Lower leg skin (tissue), 4 donors: Measurements from ENCODE around the gene ANO7. TPM values are rescaled to one million over a fixed set of nuclear protein-coding genes. Genes with fewer than 3 reads are reported as not detected.

ENCODE experiments used
- DNase-seq, 2 donors: peaks; one replicate each; pipeline ENCODE4 v3.0.0-alpha.2; 2019; ENCODE audit warnings: low spot score in 2 of 2
- H3K4me3 ChIP-seq: fragments of 200-600 bp; sonication (generic); 2 replicates; pipeline ENCODE4 v1.5.1; 2017; ENCODE audit warnings: mild to moderate bottlenecking, low read depth; ENCODE audit not compliant: poor library complexity, severe bottlenecking
- CTCF ChIP-seq, 3 donors: fragments of 450-650 bp; IDR thresholded peaks; one replicate each; pipeline ENCODE4 v1.5.1; 2016; ENCODE audit warnings: antibody characterized with exemption in 3 of 3, mild to moderate bottlenecking in 3 of 3, moderate library complexity in 2 of 3
- POLR2A ChIP-seq, 2 donors: fragments of 450-650 bp; IDR thresholded peaks; one replicate each; pipeline ENCODE4 v1.6.1; 2016 to 2017; ENCODE audit warnings: antibody characterized with exemption in 2 of 2, mild to moderate bottlenecking in 1 of 2, moderate library complexity in 1 of 2
- WGBS, 2 donors: methylation state at CpG; one replicate each; pipeline ENCODE4 v1.1.5; 2018; 5-methylcytosine and 5-hydroxymethylcytosine counted together
- intact Hi-C: fragments of 100-400 bp; cut with DNase I; formaldehyde crosslinking; loops from one replicate; pipeline ENCODE4 v1.15.0; 2023; ENCODE audit warnings: low total_unique reads
- total RNA-seq, 4 donors: library from RNA; depleted of rRNA; stranded (reverse); fragments of >200 nt; gene quantifications; one replicate each; pipeline ENCODE4 v1.1.0, GENCODE V29; 2016

The ANO7 gene
- total RNA-seq, 4 donors from 2014 or later: 0.19 to 0.67 (median 0.35) TPM

GRCh38 chr2:241203218-241204009 is 14.9 kb downstream of the ANO7 start:
- WGBS, 2 donors: 78 to 82% methylated on average over 22 to 27 of the region's 27 CpGs
- TF ChIP-seq CTCF (IDR thresholded peaks at IDR 0.05): no peak
- no peak for TF ChIP-seq POLR2A (IDR thresholded peaks at IDR 0.05)
- DNase-seq: no peak
- H3K4me3 ChIP-seq: no peak overlapping the region
- intact Hi-C loops: no loop called here

- no peak overlapping the region for H3K4me3 ChIP-seq
- intact Hi-C loops: no loop called here
- no peak for DNase-seq
- WGBS, 2 donors: 79 to 80% methylated on average over 10 of the region's 10 CpGs
- TF ChIP-seq POLR2A (IDR thresholded peaks at IDR 0.05) (no peak), CTCF (IDR thresholded peaks at IDR 0.05) (no peak)
Measured at GRCh38 chr2:241204010-241204384, 15.5 kb downstream of the ANO7 start.

- WGBS, 2 donors: 67% methylated on average over 4 of the region's 4 CpGs
- H3K4me3 ChIP-seq: no peak overlapping the region
- no peak for DNase-seq
- intact Hi-C loops: no loop called here
- TF ChIP-seq CTCF (IDR thresholded peaks at IDR 0.05) (no peak), POLR2A (IDR thresholded peaks at IDR 0.05) (no peak)
Measured at GRCh38 chr2:241204490-241204889, 16.0 kb downstream of the ANO7 start.

- no peak for DNase-seq
- WGBS, 2 donors: 84 to 91% methylated on average over 3 of the region's 3 CpGs
- TF ChIP-seq CTCF (IDR thresholded peaks at IDR 0.05): no peak
- TF ChIP-seq POLR2A (IDR thresholded peaks at IDR 0.05): no peak
Measured at GRCh38 chr2:241205086-241205485, 16.6 kb downstream of the ANO7 start.

GRCh38 chr2:241207151-241207550 is 18.7 kb downstream of the ANO7 start:
- intact Hi-C loops: no loop called here
- DNase-seq: no peak
- no peak overlapping the region for H3K4me3 ChIP-seq
- TF ChIP-seq POLR2A (IDR thresholded peaks at IDR 0.05) (no peak), CTCF (IDR thresholded peaks at IDR 0.05) (no peak)
- WGBS, 2 donors: 65 to 70% methylated on average over 1 of the region's 1 CpG

More at GRCh38 chr2:241205086-241205485, 16.6 kb downstream of the ANO7 start:
- intact Hi-C loops: no loop called here
- no peak overlapping the region for H3K4me3 ChIP-seq

GRCh38 chr2:241207641-241208040 is 19.2 kb downstream of the ANO7 start:
- 50 to 53% methylated on average over 5 to 6 of the region's 6 CpGs for WGBS, 2 donors
- DNase-seq: no peak
- intact Hi-C loops: no loop called here

More at GRCh38 chr2:241207641-241208040, 19.2 kb downstream of the ANO7 start:
- TF ChIP-seq POLR2A (IDR thresholded peaks at IDR 0.05) (no peak), CTCF (IDR thresholded peaks at IDR 0.05) (no peak)
- H3K4me3 ChIP-seq: no peak overlapping the region
